HepG2 (cell line): ENCODE results near the gene PDE4D. TPM values are rescaled to one million over a fixed set of nuclear protein-coding genes. Genes with fewer than 3 reads are reported as not detected.

Experiments used
- ATAC-seq: fragments of 200-7000 bp; cut with Tn5 transposase; 3 replicates; pipeline ENCODE4 v1.9.1; 2020; ENCODE audit warnings: mild to moderate bottlenecking, moderate library complexity
- BruUV-seq: library from RNA; stranded (reverse); fragments of 400-500 nt; replicated peaks from 2 replicates; lab custom pipeline; 2021; lab: Mats Ljungman, UMichigan
- CTCF ChIA-PET: fragments of 300-600 bp; formaldehyde crosslinking; extraction: SDS; loops from one replicate; lab custom pipeline; 2021; ENCODE audit warnings: low total read pairs, inconsistent platforms, low intra/inter-chr PET ratio; lab: Yijun Ruan, JAX
- POLR2A ChIA-PET: fragments of 350-600 bp; sonication (Branson Sonifier 250); formaldehyde crosslinking; loops from one replicate; lab custom pipeline; 2020; ENCODE audit warnings: antibody characterized with exemption, inconsistent platforms; lab: Yijun Ruan, JAX
- DNase-seq: peaks from one replicate; pipeline ENCODE4 v3.0.0-alpha.2; 2015; ENCODE audit warnings: low spot score
- FAIRE-seq: peaks from 3 replicates; lab custom pipeline; 2011; peaks lifted over from hg19 to GRCh38; lab: Jason Lieb, UNC
- H2AFZ ChIP-seq: one replicate; pipeline ENCODE4 v1.6.1; 2011; ENCODE audit warnings: low read length, inconsistent platforms
- H3K27ac ChIP-seq: fragments of 300-600 bp; 3 replicates; pipeline ENCODE4 v1.8.0; 2011; ENCODE audit warnings: mixed run types, mild to moderate bottlenecking, mixed read lengths, low read length, inconsistent platforms; ENCODE audit not compliant: insufficient read depth; ENCODE audit errors: extremely low read length
- H3K27me3 ChIP-seq, 2 experiments: fragments of 200-600 bp in 1 of 2; 2 replicates in 1 of 2; 3 replicates in 1 of 2; pipeline versions ENCODE4 v1.6.0 to v1.8.0; 2011; ENCODE audit warnings: low read length in 2 of 2, mild to moderate bottlenecking in 2 of 2, moderate library complexity in 2 of 2, inconsistent platforms in 1 of 2; ENCODE audit not compliant: insufficient read depth in 2 of 2, control insufficient read depth in 1 of 2
- H3K36me3 ChIP-seq, 2 experiments: fragments of 200-600 bp in 1 of 2; replicated peaks in 1 of 2; 2 replicates in 1 of 2; 3 replicates in 1 of 2; pipeline versions ENCODE4 v1.5.1 to v1.8.0; 2011; ENCODE audit warnings: low read length in 2 of 2, inconsistent platforms in 1 of 2; ENCODE audit not compliant: insufficient read depth in 2 of 2, control insufficient read depth in 1 of 2
- H3K4me1 ChIP-seq: 2 replicates; pipeline ENCODE4 v1.5.1; 2012; ENCODE audit warnings: low read length, inconsistent platforms; ENCODE audit not compliant: insufficient read depth
- H3K4me2 ChIP-seq: 2 replicates; pipeline ENCODE4 v1.6.0; 2011; ENCODE audit warnings: low read depth, low read length, inconsistent platforms
- H3K4me3 ChIP-seq, 3 experiments: fragments of 200-600 bp in 1 of 3; sonication (generic), shearing (Covaris generic) in 1 of 3; replicated peaks in 1 of 3; 2 replicates each; pipeline ENCODE4 v1.5.1; 2011 to 2016; ENCODE audit warnings: low read length in 3 of 3, inconsistent platforms in 2 of 3, low read depth in 2 of 3, mild to moderate bottlenecking in 2 of 3, control low read depth in 1 of 3, mixed read lengths in 1 of 3; ENCODE audit not compliant: insufficient read depth in 1 of 3
- H3K79me2 ChIP-seq: one replicate; pipeline ENCODE4 v1.6.1; 2011; ENCODE audit warnings: low read length, inconsistent platforms; ENCODE audit not compliant: insufficient read depth
- H3K9ac ChIP-seq: 2 replicates; pipeline ENCODE4 v1.6.0; 2011; ENCODE audit warnings: mild to moderate bottlenecking, low read depth, low read length, inconsistent platforms; ENCODE audit not compliant: insufficient read depth
- H3K9me3 ChIP-seq: 2 replicates; pipeline ENCODE4 v1.5.1; 2012; ENCODE audit warnings: mild to moderate bottlenecking, low read length
- H4K20me1 ChIP-seq: 2 replicates; pipeline ENCODE4 v1.6.0; 2011; ENCODE audit warnings: inconsistent platforms, mild to moderate bottlenecking, low read length, moderate library complexity; ENCODE audit not compliant: insufficient read depth
- CHCHD3 ChIP-seq: sonication (generic); formaldehyde crosslinking; IDR thresholded peaks from 2 replicates; pipeline ENCODE4 v1.8.0; 2022; ENCODE audit warnings: mild to moderate bottlenecking, missing genetic modification reagents, moderate library complexity
- CREB3 ChIP-seq: sonication (generic); formaldehyde crosslinking; IDR thresholded peaks from 2 replicates; pipeline ENCODE4 v1.5.0; 2020; ENCODE audit warnings: missing genetic modification reagents
- MIER2 ChIP-seq: IDR thresholded peaks from 2 replicates; pipeline ENCODE4 v1.6.1; 2016; ENCODE audit warnings: missing biosample characterization, missing genetic modification reagents
- SSRP1 ChIP-seq: IDR thresholded peaks from 2 replicates; pipeline ENCODE4 v1.6.1; 2016; ENCODE audit warnings: control low read depth
- ZFP36L2 ChIP-seq: sonication (generic); formaldehyde crosslinking; IDR thresholded peaks from 2 replicates; pipeline ENCODE4 v1.4.0; 2020; ENCODE audit warnings: missing genetic modification reagents
- ZFP37 ChIP-seq: sonication (generic); formaldehyde crosslinking; IDR thresholded peaks from 2 replicates; pipeline ENCODE4 v1.4.0; 2020; ENCODE audit warnings: missing genetic modification reagents, borderline replicate concordance
- ZNF670 ChIP-seq: sonication (generic); formaldehyde crosslinking; IDR thresholded peaks from 2 replicates; pipeline ENCODE4 v1.8.0; 2022; ENCODE audit warnings: mild to moderate bottlenecking, missing genetic modification reagents, borderline replicate concordance
- ZNF816 ChIP-seq: sonication (generic); formaldehyde crosslinking; IDR thresholded peaks from 2 replicates; pipeline ENCODE4 v1.8.0; 2022; ENCODE audit warnings: missing genetic modification reagents, mild to moderate bottlenecking, borderline replicate concordance
- ZNF83 ChIP-seq: sonication (generic); formaldehyde crosslinking; IDR thresholded peaks from 2 replicates; pipeline ENCODE4 v1.4.0; 2020; ENCODE audit warnings: missing genetic modification reagents, mild to moderate bottlenecking, borderline replicate concordance
- WGBS: methylation state at CpG from one replicate; pipeline ENCODE4 v1.1.6; 2017; ENCODE audit warnings: low lambda C conversion rate; 5-methylcytosine and 5-hydroxymethylcytosine counted together
- in situ Hi-C: cut with HindIII; loops from 2 replicates; pipeline ENCODE4 v1.10.0; 2017; ENCODE audit warnings: low pct_unique_long_range_greater_than_20kb; ENCODE audit not compliant: extremely low pct_ligation_motif_present
- intact Hi-C: fragments of 100-400 bp; cut with micrococcal nuclease; formaldehyde crosslinking; loops from one replicate; pipeline ENCODE4 v1.10.0; 2022; ENCODE audit not compliant: unreplicated experiment
- polyA plus RNA-seq, 8 experiments: library from polyadenylated mRNA; depleted of rRNA in 3 of 8; stranded (reverse) in 7 of 8; unstranded in 1 of 8; fragments of >200 nt; fragmentation: Illumina TruSeq in 4 of 8; extraction: Trizol in 4 of 8; gene quantifications; 2 replicates each; pipeline versions ENCODE4 v1.2.1 to v1.2.3, GENCODE V29; 2011 to 2016; ENCODE audit warnings: low read depth in 4 of 8, missing spikeins in 1 of 8, mixed read lengths in 1 of 8; ENCODE audit not compliant: insufficient read depth in 1 of 8
- total RNA-seq, 5 experiments: library from RNA; depleted of rRNA; stranded (reverse); fragments of >200 nt; fragmentation: Illumina TruSeq; extraction: Trizol; gene quantifications; 2 replicates each; pipeline ENCODE4 v1.2.3, GENCODE V29; 2016; ENCODE audit warnings: low read depth in 1 of 5
- TF ChIP-seq, protein P1 (sequence below): sonication (generic); formaldehyde crosslinking; IDR thresholded peaks from 2 replicates; pipeline ENCODE4 v1.5.1; 2020; ENCODE audit warnings: missing genetic modification reagents, mild to moderate bottlenecking, borderline replicate concordance
- TF ChIP-seq, protein P2 (sequence below): sonication (generic); formaldehyde crosslinking; IDR thresholded peaks from 2 replicates; pipeline ENCODE4 v1.4.0; 2020; ENCODE audit warnings: missing genetic modification reagents, borderline replicate concordance

The PDE4D gene
- total and polyA plus RNA-seq, 2 of the 13 experiments (the other 11 are each of a cell fraction or from before 2014, with no cell fraction given): 7.0 to 12.2 TPM

GRCh38 chr5:59637884-59638580 lies 255.5 kb downstream of the PDE4D start:
- no peak overlapping the region for H3K4me2 ChIP-seq
- ChIA-PET POLR2A (no interaction called here), CTCF (no interaction called here)
- H3K4me1 ChIP-seq: no peaks in the 10 kb centered on the region
- no peak overlapping the region for H2AFZ ChIP-seq
- in situ Hi-C loops (no loop called here), intact Hi-C loops (no loop called here)
- no peaks in the 10 kb centered on the region for H4K20me1 ChIP-seq
- no peaks in the 10 kb centered on the region for H3K9me3 ChIP-seq
- 46% methylated on average over 4 of the region's 4 CpGs for WGBS
- FAIRE-seq (no peak), DNase-seq (no peak), ATAC-seq (no peak)
- no peak for TF ChIP-seq SSRP1 (CRISPR knock-in tag)
- no peak for TF ChIP-seq ZFP37
- TF ChIP-seq ZNF670 (CRISPR knock-in tag): no peak
- no peak for TF ChIP-seq ZNF816 (CRISPR knock-in tag)
- TF ChIP-seq CREB3 (CRISPR knock-in tag): no peak
- TF ChIP-seq ZNF83 (CRISPR knock-in tag): no peak
- no peak for TF ChIP-seq CHCHD3 (CRISPR knock-in tag)
- TF ChIP-seq MIER2: no peak
- TF ChIP-seq, protein P1, sequence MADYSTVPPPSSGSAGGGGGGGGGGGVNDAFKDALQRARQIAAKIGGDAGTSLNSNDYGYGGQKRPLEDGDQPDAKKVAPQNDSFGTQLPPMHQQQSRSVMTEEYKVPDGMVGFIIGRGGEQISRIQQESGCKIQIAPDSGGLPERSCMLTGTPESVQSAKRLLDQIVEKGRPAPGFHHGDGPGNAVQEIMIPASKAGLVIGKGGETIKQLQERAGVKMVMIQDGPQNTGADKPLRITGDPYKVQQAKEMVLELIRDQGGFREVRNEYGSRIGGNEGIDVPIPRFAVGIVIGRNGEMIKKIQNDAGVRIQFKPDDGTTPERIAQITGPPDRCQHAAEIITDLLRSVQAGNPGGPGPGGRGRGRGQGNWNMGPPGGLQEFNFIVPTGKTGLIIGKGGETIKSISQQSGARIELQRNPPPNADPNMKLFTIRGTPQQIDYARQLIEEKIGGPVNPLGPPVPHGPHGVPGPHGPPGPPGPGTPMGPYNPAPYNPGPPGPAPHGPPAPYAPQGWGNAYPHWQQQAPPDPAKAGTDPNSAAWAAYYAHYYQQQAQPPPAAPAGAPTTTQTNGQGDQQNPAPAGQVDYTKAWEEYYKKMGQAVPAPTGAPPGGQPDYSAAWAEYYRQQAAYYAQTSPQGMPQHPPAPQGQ (CRISPR knock-in tag): no peak
- TF ChIP-seq, protein P2, sequence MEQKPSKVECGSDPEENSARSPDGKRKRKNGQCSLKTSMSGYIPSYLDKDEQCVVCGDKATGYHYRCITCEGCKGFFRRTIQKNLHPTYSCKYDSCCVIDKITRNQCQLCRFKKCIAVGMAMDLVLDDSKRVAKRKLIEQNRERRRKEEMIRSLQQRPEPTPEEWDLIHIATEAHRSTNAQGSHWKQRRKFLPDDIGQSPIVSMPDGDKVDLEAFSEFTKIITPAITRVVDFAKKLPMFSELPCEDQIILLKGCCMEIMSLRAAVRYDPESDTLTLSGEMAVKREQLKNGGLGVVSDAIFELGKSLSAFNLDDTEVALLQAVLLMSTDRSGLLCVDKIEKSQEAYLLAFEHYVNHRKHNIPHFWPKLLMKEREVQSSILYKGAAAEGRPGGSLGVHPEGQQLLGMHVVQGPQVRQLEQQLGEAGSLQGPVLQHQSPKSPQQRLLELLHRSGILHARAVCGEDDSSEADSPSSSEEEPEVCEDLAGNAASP (CRISPR knock-in tag): no peak
- TF ChIP-seq ZFP36L2 (CRISPR knock-in tag): no peak
- H3K27ac ChIP-seq: no peak overlapping the region
- H3K36me3 ChIP-seq: no peaks in the 10 kb centered on the region
- BruUV-seq: no TSS peak
- no peaks in the 10 kb centered on the region for H3K79me2 ChIP-seq
- H3K9ac ChIP-seq: no peak overlapping the region
- no peaks in the 10 kb centered on the region for H3K27me3 ChIP-seq
- H3K4me3 ChIP-seq: no peak overlapping the region
